ENCODE measurements around the gene E2F6.

DNA sequence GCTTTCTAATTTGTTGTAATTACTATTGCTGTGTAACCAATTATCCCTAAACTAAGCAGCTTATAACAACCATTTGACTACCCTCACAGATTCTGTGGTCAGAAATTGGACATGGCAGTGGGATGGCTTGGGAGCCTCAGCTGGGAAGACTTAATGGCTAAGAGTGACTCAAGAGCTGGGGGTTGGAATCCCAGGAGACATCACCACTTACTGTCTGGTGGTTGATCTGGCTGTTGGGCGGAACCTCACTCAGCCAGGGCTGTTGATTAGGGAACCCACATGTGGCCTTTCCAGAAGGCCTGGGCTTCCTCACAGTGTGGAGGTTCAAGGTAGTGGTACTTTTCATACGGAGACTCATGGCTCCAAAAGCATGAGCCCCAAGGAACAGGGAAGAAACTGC lies 49.8 kb downstream of the E2F6 start:
- TF ChIP-seq GATA3 (IDR thresholded peaks at IDR 0.05; ENCODE audit: low read depth, low read length) (no peak), GATA2 (IDR thresholded peaks at IDR 0.05; ENCODE audit: low read depth, low read length) (no peak)
